HG03103 (cell line): ENCODE measurements around the gene NSD1.

Source experiments
- ATAC-seq: cut with Tn5 transposase; IDR thresholded peaks from one replicate; pipeline ENCODE4 v1.9.1; 2021; ENCODE audit warnings: low read depth; ENCODE audit not compliant: unreplicated experiment

The NSD1 gene

GRCh38 chr5:177096162-177097015, 37.2 kb upstream of the NSD1 start:
- no peak for ATAC-seq

GRCh38 chr5:177097016-177097985, 36.3 kb upstream of the NSD1 start:
- no peak for ATAC-seq

GRCh38 chr5:177098120-177098469, 35.5 kb upstream of the NSD1 start:
- no peak for ATAC-seq

- no peak for ATAC-seq
Measured at GRCh38 chr5:177098470-177099141, 35.0 kb upstream of the NSD1 start.

GRCh38 chr5:177099422-177100093, 34.0 kb upstream of the NSD1 start:
- no peak for ATAC-seq

GRCh38 chr5:177100714-177101121, 32.9 kb upstream of the NSD1 start:
- no peak for ATAC-seq

GRCh38 chr5:177103523-177104253, 29.9 kb upstream of the NSD1 start:
- ATAC-seq = no peak

GRCh38 chr5:177105691-177106476, 27.7 kb upstream of the NSD1 start:
- ATAC-seq = no peak

- no peak for ATAC-seq
Measured at GRCh38 chr5:177107159-177107558, 26.4 kb upstream of the NSD1 start.

- ATAC-seq = no peak
Measured at GRCh38 chr5:177109810-177110209, 23.8 kb upstream of the NSD1 start.

GRCh38 chr5:177111720-177112394, 21.7 kb upstream of the NSD1 start:
- ATAC-seq = no peak

GRCh38 chr5:177112589-177113220, 20.9 kb upstream of the NSD1 start:
- ATAC-seq = no peak

- ATAC-seq = no peak
Measured at GRCh38 chr5:177113566-177114424, 19.8 kb upstream of the NSD1 start.

GRCh38 chr5:177116631-177117373, 16.8 kb upstream of the NSD1 start:
- no peak for ATAC-seq

GRCh38 chr5:177117441-177118045, 16.0 kb upstream of the NSD1 start:
- ATAC-seq = no peak

- ATAC-seq = no peak
Measured at GRCh38 chr5:177122566-177122965, 11.0 kb upstream of the NSD1 start.
